Gastroesophageal sphincter (tissue), 4 donors: ENCODE measurements around the gene DIPK1A. TPM values are rescaled to one million over a fixed set of nuclear protein-coding genes. Genes with fewer than 3 reads are reported as not detected.
A peak's percentile ranks its signal among the peaks of the same experiment; 100 is the strongest.

ENCODE experiments used
- ATAC-seq: fragments of 150-250 bp; one replicate; pipeline ENCODE4 v1.9.1; 2016; ENCODE audit warnings: mild to moderate bottlenecking, moderate library complexity
- H3K27ac ChIP-seq, 4 donors: fragments of 200-600 bp; sonication (generic) in 3 of 4; 1 replicate in 3 of 4; 2 replicates in 1 of 4; pipeline ENCODE4 v1.5.1; 2016 to 2019
- H3K27me3 ChIP-seq: fragments of 200-600 bp; sonication (generic); one replicate; pipeline ENCODE4 v1.5.1; 2019
- H3K36me3 ChIP-seq, 2 donors: fragments of 200-600 bp; sonication (generic); one replicate each; pipeline ENCODE4 v1.5.1; 2019; ENCODE audit warnings: control low read depth in 1 of 2
- H3K4me1 ChIP-seq, 3 donors: fragments of 200-600 bp; sonication (generic); 1 replicate in 2 of 3; 2 replicates in 1 of 3; pipeline ENCODE4 v1.5.1; 2016 to 2019; ENCODE audit warnings: control low read depth in 2 of 3
- H3K4me3 ChIP-seq, 2 donors: fragments of 200-600 bp; sonication (generic); one replicate each; pipeline ENCODE4 v1.5.1; 2019; ENCODE audit warnings: mild to moderate bottlenecking in 1 of 2, moderate library complexity in 1 of 2
- H3K9me3 ChIP-seq, 3 donors: fragments of 200-600 bp; sonication (generic); one replicate each; pipeline ENCODE4 v1.5.1; 2017 to 2019; ENCODE audit warnings: control low read depth in 2 of 3
- CTCF ChIP-seq, 4 experiments: fragments of 200-600 bp in 2 of 4; fragments of 450-650 bp in 2 of 4; sonication (generic) in 1 of 4; IDR thresholded peaks; one replicate each; pipeline ENCODE4 v1.5.1; 2017 to 2019; ENCODE audit warnings: antibody characterized with exemption in 4 of 4, mild to moderate bottlenecking in 2 of 4, moderate library complexity in 2 of 4
- EP300 ChIP-seq: sonication (generic); formaldehyde crosslinking; IDR thresholded peaks from one replicate; pipeline ENCODE4 v1.6.1; 2017; ENCODE audit warnings: antibody characterized with exemption, mild to moderate bottlenecking
- POLR2A ChIP-seq, 2 donors: fragments of 450-650 bp; IDR thresholded peaks; one replicate each; pipeline ENCODE4 v1.6.1; 2017; ENCODE audit warnings: antibody characterized with exemption in 2 of 2, mild to moderate bottlenecking in 2 of 2, moderate library complexity in 1 of 2
- POLR2AphosphoS5 ChIP-seq: sonication (generic); formaldehyde crosslinking; IDR thresholded peaks from one replicate; pipeline ENCODE4 v1.6.1; 2017; ENCODE audit warnings: antibody characterized with exemption
- WGBS, 2 donors: methylation state at CpG; one replicate each; pipeline ENCODE4 v1.1.5; 2018; ENCODE audit warnings: low coverage in 1 of 2; 5-methylcytosine and 5-hydroxymethylcytosine counted together
- total RNA-seq, 4 donors: library from RNA; depleted of rRNA; stranded (reverse); fragments of >200 nt; gene quantifications; one replicate each; pipeline ENCODE4 v1.1.0, GENCODE V29; 2016

Gene DIPK1A
- total RNA-seq, 4 donors from 2014 or later = 10.2 to 39.2 (median 32.9) TPM

GRCh38 chr1:92998821-92999220 lies 37.6 kb upstream of the DIPK1A start:
- Histone ChIP-seq H3K27ac (no peak overlapping the region), H3K27me3 (no peaks in the 10 kb centered on the region), H3K4me1 (peaks cover 0 to 8% (median 0%) of the 10 kb centered on the region in 3 donors), H3K36me3 (no peaks in the 10 kb centered on the region), H3K4me3 (no peak overlapping the region), H3K9me3 (no peaks in the 10 kb centered on the region)
- ATAC-seq = no peak
- TF ChIP-seq POLR2A (IDR thresholded peaks at IDR 0.05) = no peak
- TF ChIP-seq EP300 = no peak
- no peak for TF ChIP-seq CTCF (IDR thresholded peaks at IDR 0.05)
- TF ChIP-seq POLR2AphosphoS5 = no peak
- WGBS, 2 donors = 80 to 89% methylated on average over 1 to 2 of the region's 5 CpGs

DNA sequence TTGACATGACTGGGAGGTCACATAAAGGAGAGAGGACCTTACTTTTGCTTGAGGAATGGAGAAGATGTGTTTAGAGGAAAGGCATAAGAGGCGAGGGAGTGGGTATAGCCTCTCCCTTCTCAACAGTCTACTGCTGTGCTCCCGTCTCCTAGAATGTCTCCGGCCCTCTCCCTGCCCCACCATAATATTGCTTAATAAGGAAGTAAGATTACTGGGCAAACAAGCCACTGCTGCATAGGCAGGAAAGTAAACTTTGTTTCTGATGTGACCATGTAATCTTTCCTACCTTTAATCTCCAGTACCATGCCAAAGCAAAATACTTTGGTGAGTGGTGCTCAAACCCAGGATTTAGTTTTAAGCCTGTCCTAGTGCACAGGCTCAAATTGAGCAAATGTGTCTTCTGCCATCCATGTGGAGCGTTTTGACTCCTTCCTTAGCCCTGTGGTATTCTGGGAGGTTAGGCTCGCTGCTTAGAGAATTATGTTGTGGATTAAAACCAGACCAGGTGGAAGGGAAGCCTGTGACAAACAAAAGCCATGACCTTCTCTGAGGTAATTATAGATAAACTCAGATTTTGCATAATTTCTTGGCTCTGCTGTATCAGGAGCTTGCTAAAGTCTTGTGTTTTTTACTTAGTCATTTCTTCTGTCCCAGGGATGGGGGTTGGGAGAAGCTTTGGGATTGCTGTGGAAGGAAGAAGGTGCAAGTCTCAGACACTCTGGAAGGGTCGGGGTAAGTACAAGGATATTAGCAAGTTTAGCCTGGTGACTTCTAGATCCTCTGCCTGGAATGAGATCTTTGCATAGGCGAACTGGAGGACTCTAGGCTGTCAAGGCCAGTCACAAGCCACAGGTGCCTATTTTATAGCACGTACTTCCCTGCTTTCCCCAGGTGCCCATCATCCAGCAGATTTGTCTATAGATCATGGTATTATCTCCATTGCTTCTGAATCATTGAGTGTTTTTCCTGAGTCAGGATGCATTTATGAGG lies 34.5 kb upstream of the DIPK1A start:
- Histone ChIP-seq H3K4me1 (peaks cover 0 to 11% (median 0%) of the 10 kb centered on the region in 3 donors), H3K27me3 (no peaks in the 10 kb centered on the region), H3K36me3 (no peaks in the 10 kb centered on the region), H3K27ac (no peak overlapping the region), H3K4me3 (no peak overlapping the region), H3K9me3 (no peaks in the 10 kb centered on the region)
- 84 to 85% methylated on average over 5 to 6 of the region's 8 CpGs for WGBS, 2 donors
- TF ChIP-seq EP300 (no peak), CTCF (IDR thresholded peaks at IDR 0.05) (no peak), POLR2AphosphoS5 (no peak), POLR2A (IDR thresholded peaks at IDR 0.05) (no peak)
- no peak for ATAC-seq

DNA sequence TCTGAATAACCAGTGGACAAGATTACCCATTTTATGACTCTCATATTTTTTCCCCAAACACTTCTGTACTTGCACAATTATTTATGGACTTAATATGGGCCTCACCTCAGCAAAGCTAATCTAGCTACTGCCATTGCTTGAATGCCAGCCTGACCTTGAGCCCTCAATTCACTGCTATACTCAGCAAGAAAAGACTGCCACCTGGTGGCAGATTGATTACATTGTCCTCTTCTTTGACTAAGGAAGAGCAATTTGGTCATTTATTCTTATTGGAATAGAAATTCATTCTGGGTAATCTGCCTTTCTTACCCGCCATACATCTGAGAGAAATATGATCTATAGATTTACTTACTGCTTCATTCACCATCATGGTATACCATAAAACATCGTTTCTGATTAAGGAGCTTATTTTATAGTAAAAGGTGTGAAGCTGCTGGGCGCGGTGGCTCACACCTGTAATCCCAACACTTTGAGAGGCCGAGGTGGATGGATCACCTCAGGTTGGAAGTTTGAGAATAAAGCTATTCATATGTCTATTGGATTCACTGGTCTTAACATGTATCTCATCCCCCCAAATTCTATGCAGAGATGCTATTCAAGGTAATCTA lies 32.9 kb upstream of the DIPK1A start:
- no peaks in the 10 kb centered on the region for H3K27me3 ChIP-seq
- H3K4me1 ChIP-seq = peaks cover 0 to 5% (median 0%) of the 10 kb centered on the region in 3 donors
- H3K4me3 ChIP-seq = no peak overlapping the region
- WGBS, 2 donors = 46 to 53% methylated on average over 4 to 5 of the region's 5 CpGs
- peak; percentile 86 to 97 (median 92) for TF ChIP-seq CTCF (IDR thresholded peaks at IDR 0.05)
- TF ChIP-seq POLR2A (IDR thresholded peaks at IDR 0.05) = no peak
- H3K27ac ChIP-seq = no peak overlapping the region
- ATAC-seq = peak; percentile 83
- H3K36me3 ChIP-seq = no peaks in the 10 kb centered on the region
- H3K9me3 ChIP-seq = no peaks in the 10 kb centered on the region

- Histone ChIP-seq H3K9me3 (no peaks in the 10 kb centered on the region), H3K36me3 (no peaks in the 10 kb centered on the region), H3K4me3 (no peak overlapping the region), H3K4me1 (peaks cover 0 to 5% (median 0%) of the 10 kb centered on the region in 3 donors), H3K27ac (no peak overlapping the region), H3K27me3 (no peaks in the 10 kb centered on the region)
- no peak for ATAC-seq
- WGBS, 2 donors = 100% methylated on average over 1 of the region's 1 CpG; no CpG with 5 or more reads in 1 of the 2 donors
- no peak for TF ChIP-seq CTCF (IDR thresholded peaks at IDR 0.05)
- no peak for TF ChIP-seq POLR2A (IDR thresholded peaks at IDR 0.05)
- TF ChIP-seq EP300 = no peak
- TF ChIP-seq POLR2AphosphoS5 = no peak
Observed at GRCh38 chr1:92993581-92993980, 32.3 kb upstream of the DIPK1A start.
